ENCODE results near the gene XYLT2.

- TF ChIP-seq POLR2AphosphoS5 (IDR thresholded peaks at IDR 0.05; ENCODE audit: low read depth): no peak
- no peak for TF ChIP-seq CTCF (IDR thresholded peaks at IDR 0.05; ENCODE audit: insufficient read depth, low read length)
These were observed 7.8 kb downstream of the XYLT2 start for GRCh38 chr17:50353600-50354195.

Data from HL-60 (cell line).